Caco-2 (cell line): Measurements from ENCODE around the gene MOSPD3. TPM values are rescaled to one million over a fixed set of nuclear protein-coding genes. Genes with fewer than 3 reads are reported as not detected.

Experiments used
- BruUV-seq: library from RNA; stranded (reverse); fragments of 400-500 nt; replicated peaks from 2 replicates; lab custom pipeline; 2021; lab: Mats Ljungman, UMichigan
- CTCF ChIA-PET: fragments of 300-600 bp; sonication (Branson Sonifier 250); formaldehyde crosslinking; loops from one replicate; lab custom pipeline; 2022; ENCODE audit warnings: antibody characterized with exemption; lab: Charles Lee
- POLR2A ChIA-PET: fragments of 300-600 bp; sonication (Branson Sonifier 250); formaldehyde crosslinking; loops from one replicate; lab custom pipeline; 2022; ENCODE audit warnings: antibody characterized with exemption; lab: Charles Lee
- DNase-seq, 2 experiments: peaks; one replicate each; pipeline versions ENCODE4 v3.0.0 to v3.0.0-alpha.2; 2020 to 2022
- H3K27me3 ChIP-seq: replicated peaks from 2 replicates; pipeline ENCODE4 v1.6.0; 2011; ENCODE audit warnings: low read length; ENCODE audit not compliant: control insufficient read depth, insufficient read depth
- H3K36me3 ChIP-seq: 2 replicates; pipeline ENCODE4 v1.5.1; 2011; ENCODE audit warnings: low read length; ENCODE audit not compliant: control insufficient read depth, insufficient read depth
- H3K4me1 ChIP-seq: fragments of 250-450 bp; sonication (Bioruptor Pico); 2 replicates; pipeline ENCODE4 v1.5.1; 2020; ENCODE audit warnings: mild to moderate bottlenecking
- H3K4me3 ChIP-seq: 2 replicates; pipeline ENCODE4 v1.5.1; 2011; ENCODE audit warnings: low read depth, mild to moderate bottlenecking, control low read depth, low read length
- H3K9me3 ChIP-seq: fragments of 250-450 bp; sonication (Bioruptor Pico); 2 replicates; pipeline ENCODE4 v1.5.1; 2020; ENCODE audit warnings: mild to moderate bottlenecking, moderate library complexity
- H3K27ac Mint-ChIP-seq: one replicate; pipeline ENCODE4 v1.8.0; 2022; ENCODE audit warnings: mixed read lengths; ENCODE audit not compliant: unreplicated experiment
- H3K27me3 Mint-ChIP-seq: one replicate; pipeline ENCODE4 v1.8.0; 2022; ENCODE audit warnings: mixed read lengths; ENCODE audit not compliant: insufficient read depth, unreplicated experiment
- H3K36me3 Mint-ChIP-seq: one replicate; pipeline ENCODE4 v1.8.0; 2022; ENCODE audit warnings: mild to moderate bottlenecking, mixed read lengths; ENCODE audit not compliant: insufficient read depth, unreplicated experiment
- H3K4me1 Mint-ChIP-seq: one replicate; pipeline ENCODE4 v1.8.0; 2022; ENCODE audit warnings: low read depth, mixed read lengths; ENCODE audit not compliant: unreplicated experiment
- H3K4me3 Mint-ChIP-seq: one replicate; pipeline ENCODE4 v1.8.0; 2022; ENCODE audit warnings: mild to moderate bottlenecking, moderate library complexity, mixed read lengths; ENCODE audit not compliant: unreplicated experiment
- H3K9me3 Mint-ChIP-seq: one replicate; pipeline ENCODE4 v1.8.0; 2022; ENCODE audit warnings: mixed read lengths; ENCODE audit not compliant: unreplicated experiment
- CTCF ChIP-seq, 2 experiments: fragments of 200-600 bp in 1 of 2; IDR thresholded peaks; 1 replicate in 1 of 2; 2 replicates in 1 of 2; pipeline versions ENCODE4 v1.5.1 to v1.8.0; 2011 to 2022; ENCODE audit warnings: antibody characterized with exemption in 1 of 2, control low read depth in 1 of 2, inconsistent platforms in 1 of 2, low read depth in 1 of 2, low read length in 1 of 2, mild to moderate bottlenecking in 1 of 2, moderate library complexity in 1 of 2; ENCODE audit not compliant: insufficient read depth in 1 of 2, severe bottlenecking in 1 of 2, unreplicated experiment in 1 of 2
- intact Hi-C: fragments of 100-400 bp; cut with micrococcal nuclease; formaldehyde crosslinking; loops from one replicate; pipeline ENCODE4 v1.10.0; 2022; ENCODE audit not compliant: unreplicated experiment
- total RNA-seq: library from RNA; stranded (reverse); gene quantifications from 2 replicates; pipeline ENCODE4 v1.2.3, GENCODE V29; 2022

The MOSPD3 gene
- total RNA-seq, 1 experiment from 2014 or later, result 24.7 TPM

DNA sequence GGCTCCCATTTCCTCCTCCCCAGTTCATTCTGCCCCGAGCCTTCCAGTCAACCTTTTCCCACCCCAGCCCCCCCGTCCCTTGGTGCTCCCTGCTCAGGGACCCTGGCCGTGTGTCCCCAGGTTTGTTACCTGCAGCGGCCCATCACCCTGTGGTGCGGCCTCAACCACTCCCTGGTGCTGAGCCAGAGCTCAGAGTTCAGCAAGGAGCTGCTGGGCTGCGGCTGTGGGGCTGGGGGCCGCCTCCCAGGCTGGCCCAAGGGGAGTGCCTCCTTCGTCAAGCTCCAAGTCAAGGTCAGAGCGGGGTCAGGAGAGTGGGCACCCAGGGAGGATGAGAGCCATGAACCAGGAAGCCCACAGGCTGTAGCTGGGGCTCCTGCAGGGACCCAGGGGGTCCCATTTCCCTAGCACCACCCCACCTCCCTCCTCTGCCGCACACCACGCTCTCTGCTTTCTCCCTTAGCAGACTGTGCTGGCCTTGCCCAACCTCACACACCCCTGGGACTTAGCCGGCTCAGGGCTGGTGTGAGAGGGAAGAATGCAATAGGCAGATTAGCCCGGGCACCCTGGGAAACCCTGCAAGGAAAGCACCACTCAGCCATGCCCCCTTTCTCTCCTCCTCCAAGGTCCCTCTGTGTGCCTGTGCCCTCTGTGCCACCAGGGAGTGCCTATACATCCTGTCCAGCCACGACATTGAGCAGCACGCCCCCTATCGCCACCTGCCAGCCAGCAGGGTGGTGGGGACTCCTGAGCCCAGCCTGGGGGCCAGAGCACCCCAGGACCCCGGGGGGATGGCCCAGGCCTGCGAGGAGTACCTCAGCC lies 12.2 kb upstream of the MOSPD3 start:
- no peak overlapping the region for H3K4me3 Mint-ChIP-seq
- no TSS peak for BruUV-seq
- Histone ChIP-seq H3K4me3 (no peak overlapping the region), H3K9me3 (no peaks in the 10 kb centered on the region), H3K4me1 (peaks cover 16% of the 10 kb centered on the region), H3K27me3 (no peaks in the 10 kb centered on the region), H3K36me3 (no peaks in the 10 kb centered on the region)
- POLR2A ChIA-PET, result interaction anchor here (0.6 kb wide), 1 partner anchor 12 kb away, joined by 3 read pairs; the partner anchor contains the start of gene MOSPD3
- no peak overlapping the region for H3K27ac Mint-ChIP-seq
- H3K4me1 Mint-ChIP-seq, result no peaks in the 10 kb centered on the region
- H3K36me3 Mint-ChIP-seq, result peaks cover 7% of the 10 kb centered on the region
- intact Hi-C loops, result no loop called here
- CTCF ChIA-PET, result interaction anchor here (0.8 kb wide), 1 partner anchor 14 kb away, joined by 6 read pairs; the partner anchor contains the start of gene FBXO24
- H3K9me3 Mint-ChIP-seq, result no peaks in the 10 kb centered on the region
- no peaks in the 10 kb centered on the region for H3K27me3 Mint-ChIP-seq
- DNase-seq, result no peak
- no peak for TF ChIP-seq CTCF (IDR thresholded peaks at IDR 0.05; ENCODE audit: insufficient read depth in 1 of 2, low read depth in 1 of 2, low read length in 1 of 2, severe bottlenecking in 1 of 2, unreplicated experiment in 1 of 2)

- TF ChIP-seq CTCF (IDR thresholded peaks at IDR 0.05; ENCODE audit: insufficient read depth in 1 of 2, low read depth in 1 of 2, low read length in 1 of 2, severe bottlenecking in 1 of 2, unreplicated experiment in 1 of 2), result no peak
- Mint-ChIP-seq H3K9me3 (no peaks in the 10 kb centered on the region), H3K4me3 (no peak overlapping the region), H3K27ac (no peak overlapping the region), H3K27me3 (no peaks in the 10 kb centered on the region), H3K36me3 (peaks cover 12% of the 10 kb centered on the region), H3K4me1 (no peaks in the 10 kb centered on the region)
- no peak for DNase-seq
- Histone ChIP-seq H3K27me3 (no peaks in the 10 kb centered on the region), H3K9me3 (no peaks in the 10 kb centered on the region), H3K4me3 (no peak overlapping the region), H3K4me1 (peaks cover 16% of the 10 kb centered on the region), H3K36me3 (no peaks in the 10 kb centered on the region)
- intact Hi-C loops, result no loop called here
- no TSS peak for BruUV-seq
- POLR2A ChIA-PET, result no interaction called here
- CTCF ChIA-PET, result interaction anchor here (0.5 kb wide), 1 partner anchor 41 kb away, joined by 3 read pairs; no protein-coding TSS in a partner anchor
Measured at GRCh38 chr7:100600730-100601038, 11.7 kb upstream of the MOSPD3 start.

GRCh38 chr7:100602889-100603725 lies 9.2 kb upstream of the MOSPD3 start:
- ChIA-PET CTCF (interaction anchor here (0.6 to 1.5 kb wide), 6 partner anchors 12 to 133 kb away, joined by 3 to 6 read pairs (median 4); partner anchors contain the start of gene FBXO24), POLR2A (interaction anchor here (0.6 to 1.5 kb wide), 3 partner anchors 9 to 17 kb away, joined by 3 to 5 read pairs (median 4); partner anchors contain the start of genes FBXO24 and MOSPD3)
- H3K27ac Mint-ChIP-seq, result no peak overlapping the region
- H3K4me3 Mint-ChIP-seq, result peak overlapping the region; percentile 91
- no peaks in the 10 kb centered on the region for H3K9me3 Mint-ChIP-seq
- DNase-seq, result peak in 1 of 2 experiments; percentile 75
- H3K4me1 Mint-ChIP-seq, result no peaks in the 10 kb centered on the region
- no TSS peak for BruUV-seq
- H3K27me3 Mint-ChIP-seq, result no peaks in the 10 kb centered on the region
- TF ChIP-seq CTCF (IDR thresholded peaks at IDR 0.05; ENCODE audit: insufficient read depth in 1 of 2, low read depth in 1 of 2, low read length in 1 of 2, severe bottlenecking in 1 of 2, unreplicated experiment in 1 of 2), result no peak
- Histone ChIP-seq H3K27me3 (no peaks in the 10 kb centered on the region), H3K9me3 (no peaks in the 10 kb centered on the region), H3K4me1 (peaks cover 16% of the 10 kb centered on the region), H3K36me3 (no peaks in the 10 kb centered on the region), H3K4me3 (no peak overlapping the region)
- intact Hi-C loops, result no loop called here
- peaks cover 14% of the 10 kb centered on the region for H3K36me3 Mint-ChIP-seq
